Left renal cortex interstitium (tissue), 4 donors: ENCODE results near the gene LYST. TPM values are rescaled to one million over a fixed set of nuclear protein-coding genes. Genes with fewer than 3 reads are reported as not detected.
"Not testable (repeated sequence)": the region's sequence is repeated elsewhere in the genome, so short reads cannot be mapped to it uniquely, and the experiment has no call there.

Experiments used
- DNase-seq, 4 donors: peaks; one replicate each; pipeline ENCODE4 v3.0.0-alpha.2; 2013; ENCODE audit warnings: low read depth in 4 of 4, low spot score in 2 of 4, missing footprints in 1 of 4
- polyA plus RNA-seq, 4 donors: library from polyadenylated mRNA; unstranded; fragments of 120-200 nt; gene quantifications; one replicate each; pipeline ENCODE4 v1.2.1, GENCODE V29; 2013; ENCODE audit not compliant: insufficient read length in 4 of 4

The LYST gene, protein sequence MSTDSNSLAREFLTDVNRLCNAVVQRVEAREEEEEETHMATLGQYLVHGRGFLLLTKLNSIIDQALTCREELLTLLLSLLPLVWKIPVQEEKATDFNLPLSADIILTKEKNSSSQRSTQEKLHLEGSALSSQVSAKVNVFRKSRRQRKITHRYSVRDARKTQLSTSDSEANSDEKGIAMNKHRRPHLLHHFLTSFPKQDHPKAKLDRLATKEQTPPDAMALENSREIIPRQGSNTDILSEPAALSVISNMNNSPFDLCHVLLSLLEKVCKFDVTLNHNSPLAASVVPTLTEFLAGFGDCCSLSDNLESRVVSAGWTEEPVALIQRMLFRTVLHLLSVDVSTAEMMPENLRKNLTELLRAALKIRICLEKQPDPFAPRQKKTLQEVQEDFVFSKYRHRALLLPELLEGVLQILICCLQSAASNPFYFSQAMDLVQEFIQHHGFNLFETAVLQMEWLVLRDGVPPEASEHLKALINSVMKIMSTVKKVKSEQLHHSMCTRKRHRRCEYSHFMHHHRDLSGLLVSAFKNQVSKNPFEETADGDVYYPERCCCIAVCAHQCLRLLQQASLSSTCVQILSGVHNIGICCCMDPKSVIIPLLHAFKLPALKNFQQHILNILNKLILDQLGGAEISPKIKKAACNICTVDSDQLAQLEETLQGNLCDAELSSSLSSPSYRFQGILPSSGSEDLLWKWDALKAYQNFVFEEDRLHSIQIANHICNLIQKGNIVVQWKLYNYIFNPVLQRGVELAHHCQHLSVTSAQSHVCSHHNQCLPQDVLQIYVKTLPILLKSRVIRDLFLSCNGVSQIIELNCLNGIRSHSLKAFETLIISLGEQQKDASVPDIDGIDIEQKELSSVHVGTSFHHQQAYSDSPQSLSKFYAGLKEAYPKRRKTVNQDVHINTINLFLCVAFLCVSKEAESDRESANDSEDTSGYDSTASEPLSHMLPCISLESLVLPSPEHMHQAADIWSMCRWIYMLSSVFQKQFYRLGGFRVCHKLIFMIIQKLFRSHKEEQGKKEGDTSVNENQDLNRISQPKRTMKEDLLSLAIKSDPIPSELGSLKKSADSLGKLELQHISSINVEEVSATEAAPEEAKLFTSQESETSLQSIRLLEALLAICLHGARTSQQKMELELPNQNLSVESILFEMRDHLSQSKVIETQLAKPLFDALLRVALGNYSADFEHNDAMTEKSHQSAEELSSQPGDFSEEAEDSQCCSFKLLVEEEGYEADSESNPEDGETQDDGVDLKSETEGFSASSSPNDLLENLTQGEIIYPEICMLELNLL (N-terminal part only)
- polyA plus RNA-seq, result 10 to 100 TPM in 3 of 4 donors, 1 to 10 TPM in 1; 9.9 to 12.7 (median 11.7) TPM

DNA sequence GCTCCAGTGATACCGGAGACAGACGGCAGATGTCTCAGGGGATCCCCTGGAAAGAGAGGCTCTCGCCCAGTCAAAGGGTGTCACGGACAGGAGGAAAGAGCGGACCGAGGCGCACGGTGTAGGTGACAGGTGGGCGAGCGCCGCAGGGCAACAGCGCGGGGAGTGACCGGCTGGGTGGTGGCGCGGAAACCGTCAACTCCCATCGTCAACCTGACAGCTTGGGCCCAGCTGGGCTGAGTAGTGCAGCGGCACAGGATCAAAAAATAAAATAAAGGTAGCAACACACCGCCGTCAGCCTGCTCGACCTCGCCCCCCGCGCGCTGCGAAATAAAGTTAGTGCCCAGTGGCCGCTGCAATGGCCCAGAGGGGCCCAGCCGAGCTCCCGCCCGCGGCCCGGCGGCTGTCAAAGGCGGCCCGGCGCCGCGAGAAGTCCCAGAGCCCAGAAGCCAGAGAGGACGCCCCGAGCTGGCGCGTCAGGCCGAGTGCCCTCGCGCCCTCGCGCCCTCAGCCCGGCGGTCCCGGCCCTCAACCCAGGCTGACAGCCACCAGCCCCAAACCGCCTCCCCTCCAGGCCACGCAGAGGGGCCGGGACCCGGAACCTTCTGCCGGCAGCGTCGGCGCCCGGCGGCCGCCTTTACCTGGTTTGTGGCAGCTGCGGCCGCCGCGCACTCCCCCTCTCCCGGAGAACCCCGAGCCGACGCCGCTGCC, at the start of gene LYST:
LYST (minus strand) TSS at position 702 of the 708 bp plus-strand sequence. CDS start 36,489 bp downstream, outside the sequence.
- DNase-seq, result peak; percentile 15 to 34 (median 24)

DNA sequence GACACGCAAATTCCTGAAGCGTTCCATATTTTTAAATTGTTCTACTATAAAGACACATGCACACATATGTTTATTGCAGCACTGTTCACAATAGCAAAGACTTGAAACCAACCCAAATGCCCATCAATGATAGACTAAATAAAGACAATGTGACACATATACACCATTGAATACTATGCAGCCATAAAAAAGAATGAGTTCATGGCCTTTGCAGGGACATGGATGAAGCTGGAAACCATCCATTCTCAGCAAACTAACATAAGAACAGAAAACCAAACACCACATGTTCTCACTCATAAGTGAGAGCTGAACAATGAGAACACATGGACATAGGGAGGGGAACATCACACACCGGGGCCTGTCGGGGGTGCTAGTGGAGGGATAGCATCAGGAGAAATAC, 48.8 kb upstream of the LYST start:
- DNase-seq, result not testable (repeated sequence)

DNA sequence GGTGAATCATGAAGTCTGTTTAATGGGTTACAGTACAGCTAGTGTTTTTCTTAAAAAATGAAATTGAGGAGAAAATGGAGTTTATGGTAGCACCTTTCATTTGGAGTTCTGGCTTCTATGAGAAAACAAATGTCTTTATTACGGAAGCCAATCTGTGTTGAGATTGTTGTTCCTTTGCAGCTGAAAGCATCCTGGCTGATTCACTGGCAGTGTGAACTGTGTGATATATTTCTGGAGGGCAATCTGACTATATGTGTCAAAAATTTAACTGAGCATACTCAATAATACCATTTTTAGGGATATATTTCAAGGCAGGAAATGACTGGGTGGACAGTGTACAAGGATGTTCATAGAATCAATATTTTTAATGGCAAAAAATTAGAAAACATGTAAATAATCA, 46.6 kb upstream of the LYST start:
- DNase-seq, result no peak

DNA sequence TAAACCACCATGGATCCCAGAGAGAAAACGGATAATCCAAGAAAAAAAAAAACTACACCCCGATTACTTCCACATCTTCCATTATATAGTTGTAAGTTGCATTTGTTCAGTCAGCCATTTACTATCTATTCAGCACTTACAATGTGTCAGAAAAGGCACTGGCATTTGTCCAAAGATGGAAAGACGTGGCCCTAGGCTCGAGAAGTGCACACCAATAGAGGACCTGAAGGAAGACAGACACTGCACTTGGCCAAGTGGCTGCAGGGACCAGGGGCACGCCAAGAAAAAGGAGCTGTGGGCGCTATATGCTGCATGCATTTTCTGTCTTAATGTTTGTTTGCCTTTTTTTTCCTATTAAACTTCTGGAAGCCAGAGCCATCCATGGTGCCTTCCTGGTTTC, 45.2 kb upstream of the LYST start:
- DNase-seq, result no peak

DNA sequence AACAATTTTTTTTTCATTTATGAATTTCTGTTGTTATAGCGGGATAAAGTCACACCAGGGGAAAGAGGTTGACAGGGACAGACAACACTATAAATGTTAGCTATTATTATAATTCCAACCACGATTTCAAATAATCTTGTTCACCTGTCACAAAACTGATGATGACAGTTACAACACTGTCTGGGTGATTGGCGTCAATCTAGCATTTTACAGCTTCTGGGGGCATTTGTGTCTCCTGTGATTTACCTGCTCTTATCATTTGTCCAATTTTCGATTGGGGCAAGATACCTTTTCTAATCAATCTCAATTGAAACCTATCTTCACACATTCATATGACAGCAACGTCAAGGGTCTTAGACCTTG, 44.6 kb upstream of the LYST start:
- no peak for DNase-seq

DNA sequence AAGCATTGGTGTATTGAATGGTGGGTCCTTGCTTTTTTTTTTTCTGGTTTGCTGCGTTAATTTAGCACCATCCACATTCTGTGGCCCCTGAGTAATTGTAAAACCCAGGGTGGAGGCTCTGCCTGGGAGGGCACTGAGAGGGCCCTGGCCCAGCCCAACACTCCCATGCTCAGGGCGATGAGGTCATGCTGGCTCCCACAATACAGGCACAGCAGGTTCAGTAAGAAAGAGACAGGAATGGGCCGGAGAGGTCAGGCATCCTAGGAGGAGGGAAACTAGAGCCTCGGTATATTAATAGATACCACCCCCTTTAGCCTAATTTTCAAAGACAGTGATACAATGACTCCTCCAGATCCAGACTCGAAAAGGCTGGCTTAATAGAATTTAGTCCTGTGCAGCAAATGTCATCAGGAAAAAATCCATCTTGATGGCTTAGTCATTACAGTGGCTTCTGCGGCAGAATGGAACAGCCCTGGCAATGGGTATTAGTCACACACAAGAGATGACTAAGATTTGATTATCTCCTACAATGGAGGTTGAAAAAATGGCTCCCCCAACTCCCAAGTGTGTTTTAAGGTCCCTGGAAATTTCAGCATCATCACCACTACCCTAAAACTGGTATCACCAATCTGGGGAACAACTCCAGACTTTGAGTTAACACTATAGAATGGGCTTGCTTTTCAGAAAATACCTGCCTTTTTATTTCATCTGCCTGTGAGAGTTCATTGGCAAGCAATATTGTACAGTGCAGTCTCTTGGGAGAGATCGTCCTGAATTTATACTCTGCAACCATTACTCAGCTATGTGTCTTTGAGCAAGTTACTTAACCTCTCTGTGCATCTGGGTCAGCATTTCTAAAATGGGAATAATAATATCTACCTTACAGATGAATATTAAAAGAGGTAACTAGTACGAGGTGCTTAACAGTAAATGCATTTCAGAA, 43.9 kb upstream of the LYST start:
- no peak for DNase-seq

DNA sequence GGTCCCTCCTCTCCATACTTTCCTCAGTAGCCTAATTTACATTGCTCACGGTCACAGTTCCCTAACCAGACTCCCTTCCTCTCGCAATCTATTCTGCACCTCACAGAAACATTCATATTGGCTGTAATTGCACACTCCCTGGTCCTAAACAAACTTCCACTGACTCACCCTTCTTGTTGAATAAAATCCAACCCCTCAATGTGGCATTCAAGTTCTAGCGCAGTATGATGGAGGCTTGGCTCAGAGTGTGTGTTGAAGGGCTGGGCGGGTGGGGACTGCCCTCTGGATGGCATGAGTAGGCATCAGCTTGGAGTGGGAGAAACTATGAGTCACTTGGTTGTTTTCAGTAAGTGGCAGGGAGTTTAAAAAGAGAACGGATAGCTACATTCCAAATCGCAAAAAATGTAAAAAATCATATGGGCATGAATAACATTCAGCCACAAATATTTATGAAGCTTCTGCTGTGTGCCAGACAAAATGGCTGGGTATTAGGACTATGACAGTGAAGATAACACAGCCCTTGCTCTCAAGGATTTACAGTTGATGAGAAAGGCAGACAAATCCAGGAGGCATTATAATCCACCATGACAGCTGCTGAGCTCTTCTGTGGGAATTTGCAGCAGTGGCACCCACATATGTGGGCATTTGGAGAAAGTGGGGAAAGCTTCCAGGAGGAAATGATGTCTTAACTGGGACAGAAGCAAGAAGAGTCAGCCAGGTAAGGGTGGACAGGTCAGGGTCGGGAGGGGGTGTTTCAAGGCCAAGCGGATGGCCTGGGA, 42.2 kb upstream of the LYST start:
- DNase-seq, result no peak

DNA sequence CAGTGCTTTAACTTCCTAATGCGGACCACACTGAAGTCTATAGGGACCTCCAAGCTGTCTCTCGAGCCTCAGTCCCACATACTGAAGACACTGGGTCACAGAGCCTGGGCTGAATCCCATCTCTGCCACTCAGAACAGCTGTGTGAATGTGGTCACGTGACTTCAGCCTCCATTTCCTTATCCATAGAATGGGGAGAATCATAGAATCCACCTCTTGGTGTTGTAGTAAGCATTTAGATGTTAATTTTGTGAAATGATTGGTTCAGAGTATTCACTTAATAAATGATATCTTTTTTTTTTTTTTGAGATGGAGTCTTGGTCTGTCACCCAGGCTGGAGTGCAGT, 41.2 kb upstream of the LYST start:
- DNase-seq, result no peak

DNA sequence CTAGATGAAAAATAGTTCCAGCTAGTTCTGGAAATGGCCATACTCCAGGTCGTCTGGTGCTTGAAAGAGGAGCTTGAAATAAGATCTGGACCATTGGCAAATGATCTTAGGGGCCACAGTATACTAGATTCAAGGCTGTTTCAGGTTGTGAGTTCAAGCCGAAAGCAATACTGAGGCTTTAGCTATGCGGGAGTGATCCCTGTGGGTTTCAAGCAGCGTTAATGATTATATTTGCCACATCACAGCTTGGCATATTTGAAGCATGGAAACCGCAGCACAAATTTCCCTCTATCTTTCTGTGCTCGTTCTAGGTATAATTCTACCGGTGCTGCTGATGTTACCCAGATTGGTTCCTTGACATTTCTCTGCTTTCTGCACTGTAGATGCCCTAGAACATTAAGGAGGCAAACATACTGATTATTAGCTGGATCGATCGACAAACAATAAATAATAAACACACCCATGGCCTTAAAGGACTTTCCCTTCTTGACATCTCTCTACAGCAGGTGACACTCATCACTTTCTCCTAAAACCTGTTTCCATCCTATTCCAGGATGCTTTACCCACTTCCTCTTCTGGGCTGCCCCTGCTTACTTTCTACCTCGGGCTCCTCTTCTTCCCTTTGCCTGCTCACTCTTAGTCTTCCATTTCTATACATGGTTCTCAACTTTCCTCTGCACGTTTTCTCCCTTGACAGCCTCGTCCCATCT, 40.6 kb upstream of the LYST start:
- DNase-seq, result no peak

DNA sequence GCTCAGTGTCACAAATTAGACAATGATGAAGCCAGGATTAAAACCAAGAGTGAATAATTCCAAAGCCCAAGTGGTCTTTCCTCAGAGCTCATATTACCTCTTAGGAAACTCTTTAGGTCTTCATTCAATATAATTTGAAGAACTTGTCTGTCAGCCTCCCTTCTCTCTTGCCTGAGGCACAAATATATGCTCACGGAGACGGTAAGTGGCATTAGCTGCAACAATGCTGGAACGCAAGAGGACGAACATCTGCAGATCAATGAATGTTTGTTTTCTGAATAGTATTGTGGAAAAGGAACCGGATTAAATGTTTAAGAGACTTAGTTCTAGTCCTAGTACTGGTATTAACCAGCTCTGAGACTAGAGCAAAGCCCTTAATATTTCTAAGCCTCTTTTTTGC, 39.7 kb upstream of the LYST start:
- DNase-seq, result no peak

DNA sequence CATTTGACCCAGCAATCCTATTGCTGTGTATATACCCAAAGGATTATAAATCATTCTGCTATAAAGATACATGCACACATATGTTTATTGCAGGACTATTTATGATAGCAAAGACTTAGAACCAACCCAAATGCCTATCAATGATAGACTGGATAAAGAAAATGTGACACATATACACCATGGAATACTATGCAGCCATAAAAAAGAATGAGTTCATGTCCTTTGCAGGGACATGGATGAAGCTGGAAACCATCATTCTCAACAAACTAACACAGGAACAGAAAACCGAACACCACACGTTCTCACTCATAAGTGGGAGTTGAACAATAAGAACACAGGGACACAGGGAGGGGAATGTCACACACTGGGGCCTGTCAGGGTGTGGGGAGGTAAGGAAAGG, 37.1 kb upstream of the LYST start:
- DNase-seq, result not testable (repeated sequence)

DNA sequence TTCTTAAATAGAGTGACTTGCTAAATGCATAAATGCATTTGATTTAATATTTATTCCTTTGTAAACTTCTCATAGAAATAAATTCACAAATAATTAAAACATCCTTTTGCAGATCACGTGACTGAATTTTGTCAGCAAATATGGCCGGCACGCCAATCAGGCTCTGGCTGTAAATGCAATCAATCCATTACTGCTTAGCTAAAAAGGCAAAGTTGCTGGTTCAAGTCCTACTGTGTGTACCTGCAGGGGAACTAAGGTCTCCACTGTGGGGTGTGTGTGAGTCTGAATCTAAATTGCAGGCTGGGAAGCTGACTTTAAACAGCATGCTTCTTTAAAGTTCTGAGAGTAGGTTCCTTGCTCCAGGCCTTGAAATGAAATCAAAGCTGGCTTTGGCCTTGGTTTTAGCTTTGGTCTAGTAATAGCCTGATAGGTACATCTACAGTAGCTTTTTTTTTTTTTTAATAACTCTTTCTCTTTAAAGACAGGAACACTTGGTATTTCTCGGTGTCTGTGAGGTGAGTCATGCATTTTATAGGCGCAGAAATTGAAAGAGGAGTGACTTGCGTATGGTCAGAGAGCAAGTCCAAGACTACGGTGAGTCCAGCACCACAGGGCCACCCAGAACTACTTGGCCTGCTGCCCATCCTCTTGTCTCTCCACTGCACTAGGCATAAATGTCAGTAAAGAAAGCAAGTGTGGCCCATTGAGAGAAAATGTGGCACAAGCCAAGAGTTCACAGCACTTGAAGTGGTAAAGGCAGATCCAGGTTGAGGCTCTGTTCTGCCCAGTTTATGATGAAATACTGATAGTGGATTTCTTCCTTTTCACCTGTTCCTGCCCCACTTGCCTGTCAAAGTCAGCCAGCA, 36.2 kb upstream of the LYST start:
- DNase-seq, result no peak

DNA sequence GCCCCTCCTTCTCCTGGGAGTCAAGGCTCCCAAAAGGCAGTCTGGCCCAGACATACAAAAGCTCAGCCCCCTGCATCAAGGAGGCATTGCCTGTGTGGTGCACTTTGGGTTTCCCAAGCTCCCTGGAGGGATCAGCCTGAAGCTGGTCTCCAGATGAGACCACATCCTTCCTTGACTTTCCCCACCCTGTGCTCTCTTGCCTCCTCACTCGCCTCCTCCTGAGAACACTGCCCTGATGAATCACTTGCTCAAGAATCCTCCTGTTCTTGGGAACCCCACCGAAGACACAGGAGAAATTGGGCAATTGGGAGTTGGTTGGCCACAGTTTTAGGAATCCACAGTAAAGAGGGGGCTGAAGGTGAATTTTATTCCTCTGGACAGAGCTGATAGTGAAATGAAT, 34.8 kb upstream of the LYST start:
- no peak for DNase-seq

DNA sequence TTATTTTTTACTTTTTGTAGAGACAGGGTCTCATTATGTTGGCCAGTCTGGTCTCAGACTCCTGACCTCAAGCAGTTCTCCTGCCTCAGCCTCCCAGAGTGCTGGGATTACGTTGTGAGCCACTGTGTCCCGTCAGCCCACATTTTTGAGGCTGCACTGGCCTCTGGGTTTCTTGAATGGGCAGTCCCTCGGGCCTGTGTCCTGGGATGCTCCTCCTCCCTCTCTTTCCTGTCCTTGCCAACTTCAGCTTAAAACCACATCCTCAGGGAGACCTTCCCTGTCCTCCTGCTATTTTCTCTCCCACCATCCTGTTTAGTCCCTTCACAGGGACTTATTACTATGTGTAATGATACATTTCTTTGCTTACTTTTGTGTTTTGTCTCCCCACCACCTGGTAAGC, 31.4 kb upstream of the LYST start:
- DNase-seq, result no peak

DNA sequence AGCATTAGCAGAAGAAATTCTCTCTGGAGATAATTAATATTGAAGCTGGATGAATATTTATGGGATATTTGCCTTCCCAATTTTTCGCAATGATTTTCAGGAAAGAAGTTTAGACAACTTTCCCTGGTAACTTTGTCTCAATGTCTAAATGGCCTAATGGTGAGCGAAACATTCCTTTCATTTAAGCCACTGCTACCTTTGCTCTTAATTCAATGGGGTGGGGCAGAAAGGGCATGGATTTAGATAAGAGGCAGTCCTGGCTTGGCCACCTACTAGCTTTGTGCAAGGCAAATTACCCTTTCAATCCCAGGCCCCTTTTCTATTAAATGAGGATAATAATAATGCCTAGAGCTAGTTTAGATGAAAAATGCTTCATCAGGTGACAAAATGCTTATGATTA, 27.1 kb upstream of the LYST start:
- no peak for DNase-seq

DNA sequence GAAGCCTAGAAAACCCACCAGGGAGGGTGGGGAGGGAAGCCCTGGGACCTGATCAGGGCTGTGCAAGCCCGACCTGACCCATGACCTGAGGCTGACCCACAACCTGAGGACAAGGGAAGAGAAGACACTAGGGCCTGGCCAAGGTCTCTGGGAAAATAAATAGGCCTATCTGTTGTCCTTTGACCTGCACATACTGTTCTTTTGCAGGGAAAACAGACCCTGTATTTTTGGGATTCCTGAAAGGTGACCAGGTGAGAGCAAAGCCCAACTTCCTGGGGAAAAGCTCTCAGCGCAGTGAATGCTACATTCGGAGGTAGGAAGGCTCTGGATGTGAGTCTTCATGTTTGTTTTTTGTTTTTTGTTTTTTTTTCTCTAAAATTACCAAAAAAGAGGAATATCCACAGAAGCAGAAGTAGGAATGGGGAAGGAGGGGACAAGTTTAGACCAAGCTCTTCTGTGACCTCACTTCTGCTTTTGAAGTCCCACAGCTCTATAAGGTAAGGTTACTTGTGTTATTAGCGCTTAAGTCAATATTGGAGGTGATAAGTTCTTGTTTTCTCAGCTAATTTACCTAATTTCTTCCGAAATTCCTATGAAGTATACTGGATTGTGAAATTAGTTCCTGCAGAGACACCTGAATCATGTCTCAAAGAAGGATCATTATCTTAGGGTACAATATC, 26.2 kb upstream of the LYST start:
- no peak for DNase-seq
